Neuron (in vitro differentiated cells): ENCODE measurements around the gene RAP1GAP2.
"Not testable (repeated sequence)": the region's sequence is repeated elsewhere in the genome, so short reads cannot be mapped to it uniquely, and the experiment has no call there.

Source experiments
- H2AFZ ChIP-seq: one replicate; pipeline ENCODE4 v1.6.1; 2013; ENCODE audit warnings: low read depth, mild to moderate bottlenecking, inconsistent platforms, low read length, moderate library complexity
- H3K27me3 ChIP-seq: one replicate; pipeline ENCODE4 v1.6.1; 2013; ENCODE audit warnings: low read length; ENCODE audit not compliant: insufficient read depth
- H3K36me3 ChIP-seq: one replicate; pipeline ENCODE4 v1.6.1; 2013; ENCODE audit warnings: low read length; ENCODE audit not compliant: insufficient read depth
- H3K4me1 ChIP-seq: one replicate; pipeline ENCODE4 v1.6.1; 2013; ENCODE audit warnings: low read length; ENCODE audit not compliant: insufficient read depth
- H3K4me3 ChIP-seq: 2 replicates; pipeline ENCODE4 v1.5.1; 2013; ENCODE audit warnings: mild to moderate bottlenecking, low read length, moderate library complexity
- H3K9me3 ChIP-seq: one replicate; pipeline ENCODE4 v1.6.1; 2013; ENCODE audit warnings: low read length

The RAP1GAP2 gene

GRCh38 chr17:2980904-2981246, 184.6 kb downstream of the RAP1GAP2 start:
- H3K9me3 ChIP-seq, result no peaks in the 10 kb centered on the region
- no peaks in the 10 kb centered on the region for H3K27me3 ChIP-seq
- no peaks in the 10 kb centered on the region for H3K36me3 ChIP-seq
- no peak overlapping the region for H3K4me3 ChIP-seq
- H3K4me1 ChIP-seq, result no peaks in the 10 kb centered on the region
- H2AFZ ChIP-seq, result no peak overlapping the region

- Histone ChIP-seq H3K4me1 (no peaks in the 10 kb centered on the region), H3K36me3 (no peaks in the 10 kb centered on the region), H3K4me3 (no peak overlapping the region), H3K27me3 (no peaks in the 10 kb centered on the region), H3K9me3 (no peaks in the 10 kb centered on the region), H2AFZ (no peak overlapping the region)
These were observed 185.1 kb downstream of the RAP1GAP2 start for GRCh38 chr17:2981325-2981724.

- Histone ChIP-seq H3K27me3 (no peaks in the 10 kb centered on the region), H2AFZ (no peak overlapping the region), H3K9me3 (no peaks in the 10 kb centered on the region), H3K36me3 (no peaks in the 10 kb centered on the region), H3K4me1 (no peaks in the 10 kb centered on the region), H3K4me3 (no peak overlapping the region)
These were observed 186.6 kb downstream of the RAP1GAP2 start for GRCh38 chr17:2982854-2983253.

- H3K27me3 ChIP-seq, result no peaks in the 10 kb centered on the region
- no peak overlapping the region for H3K4me3 ChIP-seq
- no peaks in the 10 kb centered on the region for H3K4me1 ChIP-seq
- H3K9me3 ChIP-seq, result no peaks in the 10 kb centered on the region
- no peak overlapping the region for H2AFZ ChIP-seq
- no peaks in the 10 kb centered on the region for H3K36me3 ChIP-seq
These were observed 187.0 kb downstream of the RAP1GAP2 start for GRCh38 chr17:2983255-2983654.

GRCh38 chr17:2985318-2985717, 189.1 kb downstream of the RAP1GAP2 start:
- Histone ChIP-seq H3K9me3 (no peaks in the 10 kb centered on the region), H3K4me3 (no peak overlapping the region), H3K27me3 (no peaks in the 10 kb centered on the region)

GRCh38 chr17:2986925-2987324, 190.7 kb downstream of the RAP1GAP2 start:
- Histone ChIP-seq H2AFZ (no peak overlapping the region), H3K4me3 (no peak overlapping the region), H3K4me1 (no peaks in the 10 kb centered on the region), H3K27me3 (no peaks in the 10 kb centered on the region), H3K36me3 (no peaks in the 10 kb centered on the region), H3K9me3 (no peaks in the 10 kb centered on the region)

More at GRCh38 chr17:2985318-2985717, 189.1 kb downstream of the RAP1GAP2 start:
- Histone ChIP-seq H3K4me1 (no peaks in the 10 kb centered on the region), H3K36me3 (no peaks in the 10 kb centered on the region), H2AFZ (no peak overlapping the region)

- not testable (repeated sequence) for H3K27me3 ChIP-seq, H3K36me3 ChIP-seq
These were observed 193.2 kb downstream of the RAP1GAP2 start for GRCh38 chr17:2989396-2989795.

GRCh38 chr17:2989855-2990254, 193.6 kb downstream of the RAP1GAP2 start:
- Histone ChIP-seq H3K9me3 (no peaks in the 10 kb centered on the region), H3K4me1 (no peaks in the 10 kb centered on the region), H3K36me3 (no peaks in the 10 kb centered on the region), H3K27me3 (no peaks in the 10 kb centered on the region), H3K4me3 (no peak overlapping the region), H2AFZ (no peak overlapping the region)

More at GRCh38 chr17:2989396-2989795, 193.2 kb downstream of the RAP1GAP2 start:
- not testable (repeated sequence) for H2AFZ ChIP-seq, H3K4me1 ChIP-seq, H3K4me3 ChIP-seq, H3K9me3 ChIP-seq

- no peaks in the 10 kb centered on the region for H3K9me3 ChIP-seq
- no peaks in the 10 kb centered on the region for H3K36me3 ChIP-seq
- no peak overlapping the region for H2AFZ ChIP-seq
- no peaks in the 10 kb centered on the region for H3K4me1 ChIP-seq
- H3K27me3 ChIP-seq, result no peaks in the 10 kb centered on the region
- no peak overlapping the region for H3K4me3 ChIP-seq
These were observed 194.2 kb downstream of the RAP1GAP2 start for GRCh38 chr17:2990396-2990795.

- not testable (repeated sequence) for H3K27me3 ChIP-seq, H3K9me3 ChIP-seq, H3K4me3 ChIP-seq, H3K36me3 ChIP-seq, H3K4me1 ChIP-seq, H2AFZ ChIP-seq
These were observed 195.3 kb downstream of the RAP1GAP2 start for GRCh38 chr17:2991396-2992180.

- Histone ChIP-seq H2AFZ (no peak overlapping the region), H3K4me1 (no peaks in the 10 kb centered on the region)
These were observed 198.2 kb downstream of the RAP1GAP2 start for GRCh38 chr17:2994441-2994840.

GRCh38 chr17:2995377-2995776, 199.1 kb downstream of the RAP1GAP2 start:
- Histone ChIP-seq H3K36me3 (no peaks in the 10 kb centered on the region), H3K4me3 (no peak overlapping the region), H3K9me3 (no peaks in the 10 kb centered on the region)

More at GRCh38 chr17:2994441-2994840, 198.2 kb downstream of the RAP1GAP2 start:
- H3K9me3 ChIP-seq, result no peaks in the 10 kb centered on the region
- no peaks in the 10 kb centered on the region for H3K36me3 ChIP-seq
- no peaks in the 10 kb centered on the region for H3K27me3 ChIP-seq
- H3K4me3 ChIP-seq, result no peak overlapping the region

GRCh38 chr17:2995886-2996809, 199.9 kb downstream of the RAP1GAP2 start:
- H3K4me1 ChIP-seq, result no peaks in the 10 kb centered on the region
- H3K27me3 ChIP-seq, result no peaks in the 10 kb centered on the region
- no peaks in the 10 kb centered on the region for H3K36me3 ChIP-seq
- no peak overlapping the region for H3K4me3 ChIP-seq
- no peaks in the 10 kb centered on the region for H3K9me3 ChIP-seq
- H2AFZ ChIP-seq, result no peak overlapping the region

More at GRCh38 chr17:2995377-2995776, 199.1 kb downstream of the RAP1GAP2 start:
- Histone ChIP-seq H3K4me1 (no peaks in the 10 kb centered on the region), H3K27me3 (no peaks in the 10 kb centered on the region), H2AFZ (no peak overlapping the region)
